IMR-90 (cell line): ENCODE data around the gene RABL2A.

Experiments
- CTCF ChIP-seq: conservative IDR thresholded peaks from 2 replicates; pipeline ENCODE4 v1.5.1; 2012; ENCODE audit warnings: mild to moderate bottlenecking, low read depth, low read length, improper control_type of control experiment
- FOS ChIP-seq: fragments of 150-350 bp; IDR thresholded peaks from 2 replicates; pipeline ENCODE4 v1.6.1; 2016; ENCODE audit warnings: low read depth, low read length
- POLR2A ChIP-seq: IDR thresholded peaks from 2 replicates; pipeline ENCODE4 v1.6.1; 2012; ENCODE audit warnings: mild to moderate bottlenecking, low read depth, low read length

- TF ChIP-seq POLR2A (no peak), CTCF (no peak), FOS (no peak)
These were observed 48.8 kb downstream of the RABL2A start for GRCh38 chr2:113675875-113676274.
